HEK293 (cell line): ENCODE data around the gene ERAS.

Experiments used
- ATF2 ChIP-seq: fragments of 450-650 bp; formaldehyde crosslinking; IDR thresholded peaks from 2 replicates; pipeline ENCODE4 v1.5.1; 2016; ENCODE audit warnings: missing biosample characterization, missing genetic modification characterization, low read depth
- GLI4 ChIP-seq: fragments of 450-650 bp; formaldehyde crosslinking; IDR thresholded peaks from 2 replicates; pipeline ENCODE4 v1.5.1; 2016; ENCODE audit warnings: missing biosample characterization, missing genetic modification characterization
- ZNF639 ChIP-seq: fragments of 450-650 bp; formaldehyde crosslinking; IDR thresholded peaks from 2 replicates; pipeline ENCODE4 v1.5.1; 2016; ENCODE audit warnings: missing biosample characterization, missing genetic modification characterization

DNA sequence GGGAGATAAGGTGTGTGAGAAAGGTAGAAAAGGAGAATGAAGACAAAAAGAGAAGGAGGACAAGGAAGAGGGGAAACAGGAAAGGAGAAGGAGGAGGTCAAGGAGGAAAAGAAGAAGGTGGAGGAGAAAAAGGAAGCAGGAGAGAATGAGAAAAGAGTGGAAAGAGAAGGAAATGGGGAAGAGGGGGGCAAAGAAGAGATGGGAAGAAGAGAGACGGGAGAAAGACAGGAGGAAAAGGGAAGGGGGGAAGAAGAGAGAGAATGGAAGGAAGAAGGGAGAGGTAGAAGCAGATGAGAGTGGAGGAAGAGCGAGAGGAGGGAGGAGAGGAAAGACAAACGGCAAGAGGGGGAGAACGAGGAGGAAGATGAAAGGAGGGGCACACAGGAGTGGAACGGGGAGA lies 35.8 kb upstream of the ERAS start:
- no peak for TF ChIP-seq ZNF639 (tag by site-specific recombination)
- no peak for TF ChIP-seq GLI4
- no peak for TF ChIP-seq ATF2 (tag by site-specific recombination)
